Measurements from ENCODE around the gene PRR14L.

PRR14L gene

DNA sequence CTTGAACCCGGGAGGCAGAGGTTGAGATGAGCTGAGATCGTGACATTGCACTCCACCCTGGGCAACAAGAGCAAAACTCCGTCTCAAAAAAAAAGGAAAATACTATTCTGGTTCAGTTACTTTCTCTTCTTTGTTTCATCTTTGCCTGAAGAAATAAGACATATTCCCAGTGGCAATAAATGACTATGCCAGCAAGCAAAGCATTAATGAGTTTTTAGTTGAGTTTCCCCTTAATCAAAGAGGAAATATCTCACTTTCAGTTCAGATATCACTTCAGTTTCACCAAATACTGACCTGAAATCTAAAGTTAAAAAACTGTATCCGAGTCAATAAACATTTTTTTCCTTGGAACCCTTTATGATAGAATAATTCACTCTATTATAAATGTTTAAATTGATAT lies 98.3 kb downstream of the PRR14L start:
- no peak for DNase-seq (ENCODE audit: insufficient read length)
- FAIRE-seq: peak; percentile 38
- no peak for TF ChIP-seq POLR2A (IDR thresholded peaks at IDR 0.05; ENCODE audit: low read depth, low read length)
- TF ChIP-seq POLR2AphosphoS5 (IDR thresholded peaks at IDR 0.05; ENCODE audit: low read depth, low read length): no peak
- no peak for TF ChIP-seq TAF1 (IDR thresholded peaks at IDR 0.05; ENCODE audit: borderline replicate concordance, low read depth, low read length)

- DNase-seq (ENCODE audit: insufficient read length) (no peak), FAIRE-seq (no peak)
- TF ChIP-seq TAF1 (IDR thresholded peaks at IDR 0.05; ENCODE audit: borderline replicate concordance, low read depth, low read length) (no peak), POLR2A (IDR thresholded peaks at IDR 0.05; ENCODE audit: low read depth, low read length) (no peak), POLR2AphosphoS5 (IDR thresholded peaks at IDR 0.05; ENCODE audit: low read depth, low read length) (no peak)
Observed at GRCh38 chr22:31650391-31650790, 99.5 kb downstream of the PRR14L start.

DNA sequence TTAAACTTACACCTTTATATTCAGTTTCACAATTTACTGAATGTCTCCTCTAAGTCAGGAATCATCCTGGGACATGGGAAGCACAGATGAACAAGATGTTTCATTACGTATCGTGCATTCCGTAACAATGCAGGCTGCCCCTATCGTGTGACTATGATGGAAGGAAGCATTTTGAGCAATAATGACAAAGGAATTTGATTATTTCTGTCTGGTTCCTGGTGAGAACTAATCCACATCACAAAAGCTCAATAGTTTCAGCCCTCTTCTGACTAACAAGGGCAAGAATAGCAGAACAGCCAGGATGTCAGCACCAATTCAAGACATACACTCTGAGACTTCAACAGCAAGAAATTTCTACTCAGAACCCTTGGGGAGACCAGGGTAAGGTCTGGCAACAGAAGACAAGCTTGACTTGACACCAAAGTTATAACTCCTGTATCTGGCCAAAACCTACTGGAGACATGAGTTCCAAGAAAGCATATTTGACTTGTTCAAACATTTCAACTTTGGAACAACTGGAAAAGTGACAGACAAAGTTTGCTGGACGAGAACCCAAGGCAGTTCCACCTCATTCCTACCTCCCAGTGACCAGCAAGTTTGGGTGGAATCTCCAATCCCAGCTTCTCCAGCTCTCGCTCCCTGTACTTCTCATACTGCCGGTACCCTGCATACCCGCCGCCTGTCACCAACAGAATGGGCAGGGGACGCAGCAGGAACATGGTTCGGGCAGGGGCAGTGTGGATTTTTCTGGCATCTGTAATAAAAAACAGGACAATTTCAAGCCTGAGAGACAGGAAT lies 102.2 kb downstream of the PRR14L start:
- no peak for DNase-seq (ENCODE audit: insufficient read length)
- TF ChIP-seq POLR2AphosphoS5 (IDR thresholded peaks at IDR 0.05; ENCODE audit: low read depth, low read length) (no peak), TAF1 (IDR thresholded peaks at IDR 0.05; ENCODE audit: borderline replicate concordance, low read depth, low read length) (no peak), POLR2A (IDR thresholded peaks at IDR 0.05; ENCODE audit: low read depth, low read length) (no peak)
- FAIRE-seq: no peak

- FAIRE-seq (no peak), DNase-seq (ENCODE audit: insufficient read length) (no peak)
- TF ChIP-seq POLR2AphosphoS5 (IDR thresholded peaks at IDR 0.05; ENCODE audit: low read depth, low read length): no peak
Observed at GRCh38 chr22:31647066-31647465, 102.9 kb downstream of the PRR14L start.

GRCh38 chr22:31646186-31647019 lies 103.5 kb downstream of the PRR14L start:
- DNase-seq (ENCODE audit: insufficient read length) (no peak), FAIRE-seq (peak; percentile 69)
- TF ChIP-seq TAF1 (IDR thresholded peaks at IDR 0.05; ENCODE audit: borderline replicate concordance, low read depth, low read length) (no peak), POLR2AphosphoS5 (IDR thresholded peaks at IDR 0.05; ENCODE audit: low read depth, low read length) (no peak), POLR2A (IDR thresholded peaks at IDR 0.05; ENCODE audit: low read depth, low read length) (no peak)

GRCh38 chr22:31639436-31640039 lies 110.4 kb downstream of the PRR14L start:
- FAIRE-seq: peak; percentile 79
- no peak for DNase-seq (ENCODE audit: insufficient read length)
- TF ChIP-seq POLR2AphosphoS5 (IDR thresholded peaks at IDR 0.05; ENCODE audit: low read depth, low read length): no peak
- TF ChIP-seq TAF1 (IDR thresholded peaks at IDR 0.05; ENCODE audit: borderline replicate concordance, low read depth, low read length): no peak
- TF ChIP-seq POLR2A (IDR thresholded peaks at IDR 0.05; ENCODE audit: low read depth, low read length): no peak

- DNase-seq (ENCODE audit: insufficient read length) (peak; percentile 46), FAIRE-seq (peak; percentile 81)
- TF ChIP-seq TAF1 (IDR thresholded peaks at IDR 0.05; ENCODE audit: borderline replicate concordance, low read depth, low read length) (peak; percentile 20; the same call in 1 of the 2 replicates), POLR2A (IDR thresholded peaks at IDR 0.05; ENCODE audit: low read depth, low read length) (peak; percentile 9; the same call in 1 of the 2 replicates), POLR2AphosphoS5 (IDR thresholded peaks at IDR 0.05; ENCODE audit: low read depth, low read length) (peak; percentile 50; the same call in 1 of the 2 replicates)
Observed at GRCh38 chr22:31637891-31638618, 111.9 kb downstream of the PRR14L start.

DNA sequence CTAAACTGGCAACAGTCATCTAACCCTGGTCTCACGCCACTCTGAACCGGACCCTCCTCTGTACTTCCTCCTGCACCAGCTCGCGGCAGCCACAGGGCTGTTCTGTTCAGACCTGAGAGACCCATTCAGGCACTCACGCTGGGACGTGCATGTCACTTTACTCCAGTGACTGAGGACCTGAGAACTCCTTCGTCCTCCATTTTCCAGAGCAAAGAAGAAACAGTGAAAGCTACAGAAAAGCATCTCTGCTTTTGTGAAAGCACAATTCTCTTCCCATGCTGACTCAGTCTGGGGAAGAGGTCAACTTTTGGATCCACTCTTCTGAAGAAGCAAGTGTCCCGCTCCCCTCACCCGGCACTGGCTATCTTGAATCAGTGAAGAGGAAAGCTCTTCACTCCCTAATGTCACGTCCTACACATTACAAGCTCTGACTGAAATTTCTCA lies 112.5 kb downstream of the PRR14L start:
- TF ChIP-seq TAF1 (IDR thresholded peaks at IDR 0.05; ENCODE audit: borderline replicate concordance, low read depth, low read length) (no peak; the same call in 1 of the 2 replicates), POLR2A (IDR thresholded peaks at IDR 0.05; ENCODE audit: low read depth, low read length) (peak; percentile 71; the same call in 1 of the 2 replicates), POLR2AphosphoS5 (IDR thresholded peaks at IDR 0.05; ENCODE audit: low read depth, low read length) (peak; percentile 72)
- DNase-seq (ENCODE audit: insufficient read length): peak; percentile 57
- FAIRE-seq: peak; percentile 92

DNA sequence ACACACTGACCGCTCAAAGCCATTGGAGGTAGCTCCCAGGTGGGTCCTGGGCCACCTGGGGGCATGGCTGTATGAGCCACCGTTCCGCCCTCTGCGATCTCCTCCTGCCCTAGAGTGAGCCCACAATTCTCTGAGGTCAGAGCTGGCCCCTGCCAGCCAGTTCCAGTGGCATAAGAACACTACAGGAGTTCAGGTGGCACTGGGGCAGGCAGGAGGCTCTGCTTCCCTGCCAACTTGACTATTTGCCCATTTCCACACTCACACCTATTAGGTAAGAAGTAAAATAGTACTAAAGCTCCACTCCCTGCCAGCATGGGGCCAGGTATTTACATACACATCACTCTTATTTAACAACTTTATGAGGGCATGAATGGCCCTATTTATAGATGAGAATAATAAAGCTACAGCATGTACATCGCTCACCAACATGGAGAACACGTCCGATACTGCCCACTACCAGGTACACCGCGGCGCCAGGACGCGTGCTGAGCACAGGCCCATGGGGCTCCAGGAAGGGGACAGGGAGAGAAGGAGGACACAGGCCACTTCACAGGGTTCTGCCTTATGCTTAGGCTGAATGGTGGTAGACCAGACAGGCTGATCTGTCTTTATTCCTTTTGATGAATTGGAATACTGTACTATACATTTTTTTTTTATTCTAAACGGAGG lies 114.2 kb downstream of the PRR14L start:
- FAIRE-seq (no peak), DNase-seq (ENCODE audit: insufficient read length) (no peak)
- TF ChIP-seq POLR2A (IDR thresholded peaks at IDR 0.05; ENCODE audit: low read depth, low read length) (no peak), POLR2AphosphoS5 (IDR thresholded peaks at IDR 0.05; ENCODE audit: low read depth, low read length) (no peak), TAF1 (IDR thresholded peaks at IDR 0.05; ENCODE audit: borderline replicate concordance, low read depth, low read length) (no peak)

DNA sequence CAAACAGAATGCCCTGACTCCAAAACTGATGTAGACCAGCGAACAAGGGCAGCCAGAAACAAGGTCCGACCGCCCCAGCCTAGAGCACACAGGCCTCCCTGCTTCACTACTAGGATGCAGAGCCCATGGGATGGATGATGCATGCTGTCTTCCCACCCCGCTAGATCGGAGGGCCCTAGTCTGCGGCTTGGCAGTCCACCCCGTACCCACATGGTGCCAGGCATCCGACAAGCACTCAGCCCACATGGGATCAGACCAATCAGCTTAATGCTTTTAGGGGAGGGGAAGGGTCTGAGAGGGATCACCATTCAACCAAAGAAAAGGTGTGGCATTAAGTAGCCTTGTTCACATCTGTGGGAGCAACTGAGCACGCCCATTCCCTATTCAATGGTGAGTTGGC lies 118.5 kb downstream of the PRR14L start:
- FAIRE-seq: peak; percentile 67
- no peak for DNase-seq (ENCODE audit: insufficient read length)
- TF ChIP-seq POLR2A (IDR thresholded peaks at IDR 0.05; ENCODE audit: low read depth, low read length) (no peak), POLR2AphosphoS5 (IDR thresholded peaks at IDR 0.05; ENCODE audit: low read depth, low read length) (no peak), TAF1 (IDR thresholded peaks at IDR 0.05; ENCODE audit: borderline replicate concordance, low read depth, low read length) (no peak)
